NCI-H1048 (cell line): ENCODE data around the gene TCAP.
"Not testable (repeated sequence)": the region's sequence is repeated elsewhere in the genome, so short reads cannot be mapped to it uniquely, and the experiment has no call there.

ENCODE experiments used
- DNase-seq: peaks from one replicate; lab custom pipeline; 2025; lab: John Stamatoyannopoulos, UW

Gene TCAP

GRCh38 chr17:39706383-39706782 lies 41.2 kb downstream of the TCAP start:
- DNase-seq = no peak

GRCh38 chr17:39706921-39707337 lies 41.8 kb downstream of the TCAP start:
- no peak for DNase-seq

DNA sequence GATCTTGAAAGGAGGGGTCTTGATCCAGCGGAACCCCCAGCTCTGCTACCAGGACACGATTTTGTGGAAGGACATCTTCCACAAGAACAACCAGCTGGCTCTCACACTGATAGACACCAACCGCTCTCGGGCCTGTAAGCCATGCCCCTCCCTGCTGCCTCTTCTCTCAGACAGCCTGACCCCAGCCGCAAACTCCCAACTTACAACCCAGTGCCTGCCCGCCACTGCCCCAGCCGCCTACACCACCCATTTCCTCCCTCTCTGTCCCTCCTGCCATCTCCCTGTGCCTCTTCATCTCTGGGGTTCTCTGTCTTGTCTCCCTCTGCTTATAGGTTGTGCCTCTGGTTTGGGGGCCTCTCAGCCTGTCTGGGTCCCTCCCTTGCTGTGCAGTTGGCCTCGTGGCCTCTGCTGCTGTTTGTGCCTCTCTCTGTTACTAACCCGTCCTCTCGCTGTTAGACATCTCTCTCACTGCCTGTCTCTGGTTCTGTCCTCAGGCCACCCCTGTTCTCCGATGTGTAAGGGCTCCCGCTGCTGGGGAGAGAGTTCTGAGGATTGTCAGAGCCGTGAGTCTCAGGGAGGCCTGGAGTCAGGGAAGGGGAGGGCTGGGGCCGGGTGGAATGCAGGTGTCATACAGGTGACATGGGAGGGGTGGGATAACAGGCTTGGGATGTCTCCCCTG lies 44.3 kb downstream of the TCAP start:
- DNase-seq = no peak

- DNase-seq = no peak
These were observed 45.1 kb downstream of the TCAP start for GRCh38 chr17:39709998-39710964.

GRCh38 chr17:39711071-39711470 lies 45.9 kb downstream of the TCAP start:
- DNase-seq = not testable (repeated sequence)

DNA sequence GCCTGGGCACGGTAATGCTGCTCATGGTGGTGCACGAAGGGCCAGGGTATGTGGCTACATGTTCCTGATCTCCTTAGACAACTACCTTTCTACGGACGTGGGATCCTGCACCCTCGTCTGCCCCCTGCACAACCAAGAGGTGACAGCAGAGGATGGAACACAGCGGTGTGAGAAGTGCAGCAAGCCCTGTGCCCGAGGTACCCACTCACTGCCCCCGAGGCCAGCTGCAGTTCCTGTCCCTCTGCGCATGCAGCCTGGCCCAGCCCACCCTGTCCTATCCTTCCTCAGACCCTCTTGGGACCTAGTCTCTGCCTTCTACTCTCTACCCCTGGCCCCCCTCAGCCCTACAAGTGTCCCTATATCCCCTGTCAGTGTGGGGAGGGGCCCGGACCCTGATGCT lies 46.7 kb downstream of the TCAP start:
- no peak for DNase-seq

DNA sequence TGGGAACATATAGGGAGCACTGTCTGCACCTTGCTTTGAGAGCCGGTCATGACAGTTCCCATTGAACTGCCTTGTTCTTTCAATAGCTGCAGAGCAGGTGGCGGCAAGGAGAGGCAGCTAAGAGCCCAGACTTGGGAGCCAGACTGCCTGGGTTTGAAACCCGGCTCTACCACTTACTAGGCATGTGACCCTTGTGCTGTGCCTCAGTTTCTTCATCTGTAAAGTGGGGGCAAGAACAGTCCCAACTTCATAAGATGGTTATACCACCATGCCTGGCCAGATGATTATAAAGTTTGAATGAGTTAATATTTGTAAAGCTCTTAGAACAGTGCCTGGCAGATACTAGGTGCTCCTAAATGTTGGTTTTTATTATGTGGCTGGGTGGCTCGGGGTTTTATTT lies 49.1 kb downstream of the TCAP start:
- no peak for DNase-seq

GRCh38 chr17:39715375-39716072 lies 50.4 kb downstream of the TCAP start:
- DNase-seq = no peak
